ENCODE results near the gene MDC1. TPM values are rescaled to one million over a fixed set of nuclear protein-coding genes. Genes with fewer than 3 reads are reported as not detected.
"Not testable (repeated sequence)": the region's sequence is repeated elsewhere in the genome, so short reads cannot be mapped to it uniquely, and the experiment has no call there.

The MDC1 gene
- 10 to 100 TPM in 4 of 6 experiments, 1 to 10 TPM in 2; 8.8 to 15.5 (median 12.1) TPM for total RNA-seq
- long read RNA-seq: 0 reads

- peak; percentile 99 to 100 (median 100) for DNase-seq
- Histone ChIP-seq H3K36me3 (peaks cover 0 to 12% (median 8%) of the 10 kb centered on the region in 4 donors), H3K9me3 (no peaks in the 10 kb centered on the region), H3K4me1 (peaks cover 0 to 32% (median 9%) of the 10 kb centered on the region in 4 donors), H3K27me3 (no peaks in the 10 kb centered on the region), H3K4me3 (peak within 1 kb of the TSS; percentile 54 to 73 (median 64)), H3K27ac (peak within 1 kb of the TSS; percentile 71 to 86 (median 74))
- ATAC-seq: peak; percentile 73 to 86 (median 80)
- intact Hi-C loops (cut with DNase I): no loop called here
- 0% methylated on average over 12 of the region's 48 CpGs for WGBS (ENCODE audit: insufficient coverage, low coverage, low lambda C conversion rate, missing lambda C conversion rate)
- TF ChIP-seq POLR2A (IDR thresholded peaks at IDR 0.05): peak; percentile 92
- peak; percentile 32 to 48 (median 38) for TF ChIP-seq CTCF (IDR thresholded peaks at IDR 0.05)
Measured at GRCh38 chr6:30717129-30717844, at the start of gene MDC1. Gene MDC1 (minus strand): TSS chr6:30717281. CDS start chr6:30715175, 2,106 bp downstream.

GRCh38 chr6:30766461-30767157, 49.5 kb upstream of the MDC1 start:
- Histone ChIP-seq H3K9me3 (no peaks in the 10 kb centered on the region), H3K36me3 (no peaks in the 10 kb centered on the region), H3K27me3 (no peaks in the 10 kb centered on the region), H3K4me3 (no peak overlapping the region), H3K4me1 (peaks cover 0 to 35% (median 14%) of the 10 kb centered on the region in 4 donors), H3K27ac (peak overlapping the region in 1 of 3 donors; percentile 20)
- WGBS (ENCODE audit: insufficient coverage, low coverage, low lambda C conversion rate, missing lambda C conversion rate): 77% methylated on average over 6 of the region's 6 CpGs
- DNase-seq (peak; percentile 68 to 84 (median 74)), ATAC-seq (peak; percentile 39 to 75 (median 70))
- intact Hi-C loops (cut with DNase I): no loop called here
- TF ChIP-seq CTCF (IDR thresholded peaks at IDR 0.05): no peak
- peak; percentile 32 for TF ChIP-seq POLR2A (IDR thresholded peaks at IDR 0.05)

- H3K4me3 ChIP-seq; intact Hi-C loops (cut with DNase I); ATAC-seq; H3K9me3 ChIP-seq; H3K36me3 ChIP-seq; H3K27me3 ChIP-seq; DNase-seq; H3K27ac ChIP-seq: not testable (repeated sequence)
- 100% methylated on average over 1 of the region's 1 CpG for WGBS (ENCODE audit: insufficient coverage, low coverage, low lambda C conversion rate, missing lambda C conversion rate)
- H3K4me1 ChIP-seq: peaks cover 0 to 35% (median 14%) of the 10 kb centered on the region in 4 donors
Measured at GRCh38 chr6:30765495-30765894, 48.4 kb upstream of the MDC1 start.

- WGBS (ENCODE audit: insufficient coverage, low coverage, low lambda C conversion rate, missing lambda C conversion rate): 46% methylated on average over 11 of the region's 13 CpGs
- H3K4me3 ChIP-seq: not testable (repeated sequence)
- peak overlapping the region; percentile 68 to 83 (median 73) for H3K27ac ChIP-seq
Measured at GRCh38 chr6:30764490-30765043, 47.5 kb upstream of the MDC1 start.

GRCh38 chr6:30763618-30764489, 46.8 kb upstream of the MDC1 start:
- intact Hi-C loops (cut with DNase I): no loop called here
- no peaks in the 10 kb centered on the region for H3K9me3 ChIP-seq
- peaks cover 0 to 27% (median 12%) of the 10 kb centered on the region in 4 donors for H3K4me1 ChIP-seq
- TF ChIP-seq CTCF (IDR thresholded peaks at IDR 0.05): peak in 2 of 4 donors; percentile 7 to 25
- TF ChIP-seq POLR2A (IDR thresholded peaks at IDR 0.05): peak; percentile 47
- 18% methylated on average over 8 of the region's 8 CpGs for WGBS (ENCODE audit: insufficient coverage, low coverage, low lambda C conversion rate, missing lambda C conversion rate)
- H3K4me3 ChIP-seq: no peak overlapping the region
- no peaks in the 10 kb centered on the region for H3K27me3 ChIP-seq
- ATAC-seq (peak; percentile 68 to 86 (median 81)), DNase-seq (peak in 1 of 3 donors; percentile 71)
- no peaks in the 10 kb centered on the region for H3K36me3 ChIP-seq
- peak overlapping the region; percentile 68 to 83 (median 73) for H3K27ac ChIP-seq

More at GRCh38 chr6:30764490-30765043, 47.5 kb upstream of the MDC1 start:
- DNase-seq; H3K9me3 ChIP-seq; H3K27me3 ChIP-seq; ATAC-seq; H3K36me3 ChIP-seq; intact Hi-C loops (cut with DNase I): not testable (repeated sequence)
- peaks cover 0 to 33% (median 14%) of the 10 kb centered on the region in 4 donors for H3K4me1 ChIP-seq
